Left renal pelvis (tissue), 4 donors: ENCODE data around the gene SDHB. TPM values are rescaled to one million over a fixed set of nuclear protein-coding genes. Genes with fewer than 3 reads are reported as not detected.

Source experiments
- DNase-seq, 4 donors: peaks; one replicate each; pipeline ENCODE4 v3.0.0-alpha.2; 2013; ENCODE audit warnings: low read depth in 4 of 4, low spot score in 3 of 4
- polyA plus RNA-seq, 4 donors: library from polyadenylated mRNA; unstranded; fragments of 120-200 nt; gene quantifications; one replicate each; pipeline ENCODE4 v1.2.1, GENCODE V29; 2013; ENCODE audit not compliant: insufficient read length in 4 of 4

Gene SDHB
- polyA plus RNA-seq, 4 donors = 87.5 to 163 (median 146) TPM

DNA sequence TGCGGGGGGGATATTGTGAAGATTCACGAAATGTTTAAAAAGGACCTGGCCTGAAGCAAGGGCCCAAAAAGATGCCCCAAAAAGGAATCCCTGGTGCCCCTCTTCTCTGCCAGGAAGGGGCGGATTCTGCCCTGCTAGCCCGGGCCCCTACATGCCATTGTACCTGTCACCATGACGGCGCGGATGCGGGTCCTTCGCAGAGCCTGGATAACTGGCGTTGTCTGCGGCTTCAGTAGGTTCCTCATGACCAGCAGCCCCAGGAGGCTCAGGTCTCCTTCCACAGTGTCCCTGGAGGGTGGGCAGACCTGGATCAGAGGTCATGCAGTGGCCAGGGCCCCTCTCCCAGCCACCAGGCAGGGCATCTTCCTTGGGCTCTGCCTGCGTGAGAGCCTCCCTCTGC is 62.3 kb downstream of the SDHB start:
- no peak for DNase-seq

DNA sequence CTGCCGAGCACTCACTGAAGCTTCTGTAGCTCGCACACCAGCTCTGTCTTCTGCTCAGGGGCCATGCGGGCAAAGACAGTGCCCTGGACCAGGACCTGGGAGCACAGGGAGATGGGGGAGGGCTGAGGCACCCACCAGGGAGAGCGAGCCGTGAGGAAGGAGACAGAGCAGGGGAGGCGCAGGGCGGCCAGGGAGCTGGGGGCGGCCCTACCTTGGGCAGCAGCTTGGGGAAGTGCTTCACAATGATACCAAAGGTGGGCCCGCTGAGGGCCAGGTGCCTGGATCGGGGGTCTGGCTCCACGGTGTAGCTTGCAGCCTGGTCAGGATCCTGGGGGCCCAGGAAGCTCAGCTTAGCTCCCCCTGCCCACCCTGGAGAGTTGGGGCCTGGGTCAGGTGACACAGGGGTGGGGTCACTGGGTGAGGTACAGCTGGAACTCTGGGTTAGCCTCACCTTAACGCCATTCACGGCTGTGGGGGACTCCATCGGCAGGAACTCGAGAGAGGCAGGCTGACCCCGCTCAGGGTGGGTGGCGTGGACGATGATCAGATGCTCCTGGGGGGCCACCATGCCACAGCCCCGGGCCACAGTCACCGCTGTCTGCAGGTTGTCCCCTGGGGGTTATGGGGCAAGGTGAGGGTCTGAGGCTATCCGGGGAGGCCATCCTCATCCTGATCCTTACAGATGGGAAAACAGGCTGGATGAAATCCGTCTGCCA is 64.0 kb downstream of the SDHB start:
- DNase-seq = no peak

DNA sequence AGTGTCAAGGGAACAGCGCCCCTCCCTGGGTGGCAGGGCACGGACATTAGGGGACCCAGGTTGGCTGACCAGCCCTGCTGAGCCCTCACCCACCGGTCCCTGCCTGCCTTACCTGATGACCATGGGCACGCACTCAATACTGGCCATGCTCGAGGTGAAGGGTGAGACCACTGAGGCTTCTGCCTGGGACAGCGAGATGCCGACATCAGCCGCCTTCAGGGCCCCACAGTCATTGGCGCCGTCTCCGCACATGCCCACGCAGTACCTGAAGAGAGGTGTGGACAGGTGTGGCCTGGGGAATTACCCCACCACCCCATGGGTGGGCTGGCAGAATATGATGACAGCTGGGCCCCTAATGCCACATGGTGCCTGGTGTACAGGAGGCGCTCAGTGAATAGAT is 65.6 kb downstream of the SDHB start:
- DNase-seq = no peak

DNA sequence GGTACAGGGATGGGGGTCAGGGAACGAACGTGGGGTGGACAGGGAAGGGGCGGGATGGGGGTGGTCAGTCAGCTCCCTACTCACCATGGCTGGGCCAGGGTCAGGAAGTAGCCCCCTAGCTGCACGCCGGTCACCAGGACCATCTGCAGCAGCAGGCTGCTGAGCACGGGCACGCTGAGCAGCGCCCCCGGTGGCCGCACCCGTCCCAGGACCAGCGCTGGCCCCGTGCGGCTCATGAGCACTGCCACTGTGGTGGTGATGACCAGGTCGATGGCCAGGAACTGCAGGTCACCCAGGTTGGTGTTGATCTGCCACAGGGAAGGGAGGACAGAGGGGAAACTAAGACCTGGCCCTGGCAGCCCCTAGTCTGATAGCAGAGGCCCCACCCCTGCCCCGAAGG is 66.9 kb downstream of the SDHB start:
- DNase-seq = no peak

DNA sequence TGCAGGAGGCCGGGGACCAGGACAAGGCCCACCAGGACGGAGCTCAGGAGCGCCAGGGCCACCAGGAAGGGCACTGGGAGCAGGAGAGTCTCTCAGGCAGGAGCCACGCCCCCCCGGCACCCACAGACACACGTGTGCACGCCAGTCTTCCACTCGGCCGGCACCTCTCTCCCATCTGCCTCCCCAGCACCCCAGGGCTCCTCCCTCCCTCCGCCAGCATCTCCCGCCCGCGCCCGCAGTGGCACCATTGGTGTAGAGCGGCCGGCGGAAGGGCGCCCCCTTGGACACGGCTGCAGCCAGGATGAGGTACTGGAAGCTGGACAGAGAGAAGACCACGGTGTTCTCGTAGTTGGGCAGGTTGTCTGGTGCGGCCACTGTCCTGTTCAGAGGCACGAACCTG is 67.3 kb downstream of the SDHB start:
- no peak for DNase-seq

DNA sequence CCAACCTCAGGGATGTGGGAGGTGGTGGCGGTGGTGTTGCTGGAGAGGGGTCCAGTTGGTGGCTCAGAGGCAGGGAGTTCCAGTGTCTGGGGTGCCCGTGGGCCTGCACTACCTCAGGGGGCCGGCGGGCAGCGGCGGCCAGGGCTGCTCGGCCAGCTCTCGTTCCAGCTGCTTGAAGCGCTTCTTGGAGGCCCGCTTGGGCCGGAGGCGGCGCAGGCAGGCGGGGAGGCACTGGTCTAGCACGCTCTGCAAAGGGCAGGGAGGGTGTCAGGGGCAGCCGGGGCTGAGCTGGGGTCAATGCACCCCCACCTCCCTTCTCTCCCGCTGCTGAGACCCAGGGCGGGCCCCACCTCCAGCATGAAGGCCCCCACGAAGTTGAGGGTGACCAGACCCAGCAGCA is 67.7 kb downstream of the SDHB start:
- no peak for DNase-seq

DNA sequence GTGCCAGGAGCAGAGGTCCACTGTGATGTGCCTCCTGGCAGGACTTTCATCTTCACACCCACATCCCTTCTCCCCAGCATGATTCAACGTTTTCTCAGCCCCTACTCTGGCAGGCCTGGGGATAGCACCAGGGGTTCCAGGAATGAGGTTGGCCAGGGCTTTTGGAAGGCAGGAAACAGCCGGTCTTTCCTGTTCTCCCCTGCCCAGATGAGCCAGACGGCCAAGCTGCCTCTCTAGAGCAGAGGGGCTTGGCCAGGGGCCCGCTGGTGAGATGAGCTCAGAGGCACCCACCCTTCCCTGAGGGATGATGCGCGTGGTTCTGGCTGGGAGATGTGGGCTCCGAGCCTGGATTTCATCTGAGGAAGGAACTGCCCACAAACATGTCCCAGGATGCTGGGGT is 69.1 kb downstream of the SDHB start:
- DNase-seq = no peak

DNA sequence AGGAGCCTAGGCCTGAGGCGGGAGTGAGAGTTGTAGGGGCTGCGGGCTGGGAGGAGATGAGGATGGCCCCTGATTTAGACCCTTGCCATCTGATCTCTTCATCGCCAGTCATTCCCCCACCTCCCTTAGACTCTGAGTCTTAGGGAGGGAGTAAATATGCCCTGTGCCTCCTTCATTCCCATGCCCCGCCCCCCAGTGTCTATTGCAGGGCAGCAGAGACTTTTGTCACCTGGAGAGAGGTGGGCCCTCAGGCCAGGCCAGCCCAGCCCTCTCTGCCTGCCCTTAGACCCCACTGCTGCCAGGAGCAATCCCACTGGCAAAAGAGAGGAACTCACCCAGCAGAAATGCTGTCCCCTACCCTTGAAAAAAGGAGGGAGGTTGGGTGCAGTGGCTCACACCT is 70.2 kb downstream of the SDHB start:
- DNase-seq = no peak

DNA sequence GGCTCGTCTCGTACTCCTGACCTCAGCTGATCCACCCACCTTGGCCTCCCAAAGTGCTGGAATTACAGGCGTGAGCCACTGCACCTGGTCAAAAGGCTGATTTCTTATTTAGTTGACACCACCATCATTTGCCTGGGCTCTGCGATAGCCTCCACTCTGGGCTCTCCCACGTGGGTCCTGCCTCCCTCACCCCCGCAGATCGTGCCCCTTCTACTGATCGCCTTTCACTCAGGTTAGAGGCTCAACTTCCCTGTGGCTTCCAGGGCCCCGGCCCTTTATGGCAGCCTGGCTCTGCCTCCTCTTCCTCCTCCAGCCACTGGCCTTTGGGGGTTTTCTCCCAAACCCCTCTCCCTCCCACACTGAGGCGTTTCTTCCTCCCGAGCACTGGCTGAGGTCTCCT is 70.9 kb downstream of the SDHB start:
- DNase-seq = no peak

DNA sequence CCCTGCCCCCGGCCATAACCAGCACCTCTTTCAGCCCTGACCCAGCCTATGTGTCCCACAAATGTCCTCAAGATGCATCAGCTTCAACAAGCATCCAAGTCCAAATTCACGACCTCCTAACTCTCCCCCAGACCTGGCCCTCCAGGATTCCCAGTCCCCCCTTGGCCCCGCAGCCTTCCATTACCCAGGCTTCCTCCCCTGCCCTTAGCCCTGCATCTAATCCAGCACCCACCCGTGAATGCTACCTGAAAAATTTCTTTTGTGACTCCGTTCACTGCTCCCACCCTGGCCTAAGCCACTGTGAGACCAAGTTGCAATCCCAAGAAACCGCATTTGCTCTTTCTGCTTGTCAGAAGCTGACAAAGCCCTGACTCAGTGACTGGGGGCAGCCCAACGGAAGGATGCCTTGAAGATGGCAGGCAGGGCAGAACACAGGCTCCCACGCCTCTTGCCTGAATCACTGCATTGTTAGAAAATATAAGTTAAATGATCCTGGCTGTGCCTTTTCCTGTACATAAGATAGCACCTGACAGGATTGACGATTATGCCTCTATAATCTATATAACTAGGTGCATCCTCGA is 72.5 kb downstream of the SDHB start:
- no peak for DNase-seq

DNA sequence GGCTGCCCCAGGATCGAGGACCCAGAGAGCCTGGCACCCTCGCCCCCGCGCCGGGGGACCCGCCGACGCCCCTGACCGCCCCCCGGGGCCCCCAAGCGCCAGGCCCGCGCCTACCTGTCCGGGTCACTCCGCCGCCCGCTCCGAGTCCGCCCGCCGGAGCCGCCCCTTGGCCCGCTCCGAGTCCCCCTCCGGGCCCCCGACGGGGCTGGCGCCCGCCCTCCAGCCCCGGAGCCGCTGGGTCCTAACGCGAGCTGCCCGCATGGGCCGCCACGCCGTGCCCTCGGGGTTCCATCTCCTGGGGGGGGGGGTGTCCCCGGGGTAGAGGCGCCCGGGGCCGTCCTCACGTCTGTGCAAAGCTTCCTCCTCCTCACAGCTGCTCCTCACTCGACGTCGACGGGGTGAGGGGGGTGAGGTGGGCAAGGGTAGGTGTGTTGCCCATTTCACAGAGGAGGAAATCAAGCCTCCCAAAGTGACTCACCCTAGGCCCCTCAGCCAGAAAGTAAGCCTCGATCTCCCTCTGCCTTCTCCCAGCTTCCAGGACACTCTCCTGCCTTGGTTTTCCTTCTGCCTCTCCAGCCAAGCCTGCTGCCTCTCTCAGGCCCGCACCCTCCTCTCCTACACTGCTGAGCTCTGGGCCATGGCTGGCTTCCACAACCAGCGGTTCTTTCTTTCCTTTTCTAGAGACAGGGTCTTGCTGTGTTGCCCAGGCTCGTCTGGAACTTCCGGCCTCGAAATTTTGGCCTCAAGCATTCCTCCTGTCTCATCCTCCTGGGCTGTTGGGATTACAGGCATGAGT is 73.2 kb downstream of the SDHB start, which contains the start of gene MFAP2:
TSS of gene MFAP2 (minus strand) at position 148 of the 796 bp plus-strand sequence. CDS start 2,347 bp downstream, outside the sequence.
- DNase-seq = no peak

DNA sequence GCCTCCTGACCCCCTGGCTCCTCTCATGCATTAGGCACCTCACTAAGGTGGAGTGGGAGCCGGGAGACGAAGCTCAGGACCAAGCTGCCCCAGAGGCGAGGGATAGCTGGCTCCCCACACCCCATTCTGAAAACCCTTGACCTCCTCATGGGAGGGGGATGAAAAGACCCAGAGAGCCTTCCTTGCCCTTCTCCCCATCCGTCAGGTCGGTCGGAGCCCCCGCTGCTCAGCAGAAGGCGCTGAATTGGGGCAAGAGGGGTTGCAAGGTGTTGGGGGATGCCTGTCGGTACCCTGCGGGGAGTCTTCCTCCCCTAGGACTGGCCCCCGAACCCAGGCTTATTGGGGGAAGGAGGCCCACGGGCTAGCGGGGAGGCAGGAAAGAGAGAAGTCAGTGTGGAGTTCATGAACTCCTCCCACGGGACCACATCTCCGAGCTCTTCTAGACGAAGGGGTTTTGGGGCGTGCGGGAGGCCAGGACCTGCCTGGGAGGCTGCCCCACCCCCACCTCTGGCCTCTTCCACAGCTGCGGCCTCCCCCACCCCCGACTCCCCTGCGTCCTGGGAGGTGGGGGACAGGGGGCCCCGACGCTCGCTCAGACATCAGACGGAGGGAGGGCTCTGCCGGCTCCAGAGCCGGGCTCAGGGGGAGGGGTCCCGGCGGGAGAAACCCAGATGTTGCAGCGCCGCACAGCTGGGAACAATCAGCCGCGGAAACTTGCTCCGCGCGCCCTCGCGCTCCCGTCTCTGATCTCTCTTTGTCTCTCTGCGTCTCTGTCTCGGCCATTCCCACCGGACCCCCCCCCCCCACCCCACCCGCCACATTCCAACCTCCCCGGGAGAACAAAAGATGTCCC is 74.1 kb downstream of the SDHB start:
- no peak for DNase-seq

DNA sequence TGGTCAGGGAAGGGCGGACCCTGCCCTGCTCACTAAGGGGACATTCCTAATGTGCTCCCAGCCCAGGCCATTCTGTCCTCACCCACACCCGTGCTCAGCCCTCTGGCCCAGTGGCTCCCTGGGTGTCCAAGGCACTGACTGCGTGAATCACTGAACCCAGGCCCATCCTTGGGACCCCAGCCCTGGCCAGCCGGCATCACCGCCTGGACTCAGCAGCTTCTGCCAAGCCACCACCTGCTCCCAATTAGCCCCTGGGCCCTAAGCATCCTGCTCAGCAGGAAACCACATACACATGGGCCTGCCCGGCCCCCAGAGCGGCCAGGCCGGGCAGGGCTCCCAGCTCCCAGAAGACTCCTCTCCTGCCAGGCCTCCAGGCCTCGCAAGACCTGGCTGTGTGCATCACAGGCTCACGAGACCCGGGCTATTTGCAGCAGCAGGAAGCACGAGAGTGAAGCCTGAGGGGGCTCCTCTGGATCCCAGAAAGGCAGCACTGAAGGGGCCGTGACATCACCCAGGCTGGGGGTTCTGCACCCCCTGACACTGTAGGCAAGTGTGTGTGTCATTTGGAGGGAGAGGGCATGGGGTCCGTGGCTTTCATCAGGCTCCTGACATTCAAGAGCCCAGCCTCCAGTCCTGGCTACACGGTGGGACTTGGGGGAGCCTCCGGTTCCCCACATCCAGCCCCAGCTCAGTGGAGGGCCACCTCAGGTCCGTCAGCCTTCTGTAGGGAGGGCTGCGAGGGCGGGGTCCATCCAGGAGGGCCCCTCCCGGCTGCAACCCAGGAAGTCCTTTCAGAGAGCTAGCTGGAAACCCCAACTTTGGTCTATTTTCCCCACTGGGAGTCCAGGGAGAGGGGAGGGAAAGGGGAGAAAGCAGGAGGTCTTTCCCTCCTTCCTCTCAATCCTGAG is 75.0 kb downstream of the SDHB start:
- no peak for DNase-seq

DNA sequence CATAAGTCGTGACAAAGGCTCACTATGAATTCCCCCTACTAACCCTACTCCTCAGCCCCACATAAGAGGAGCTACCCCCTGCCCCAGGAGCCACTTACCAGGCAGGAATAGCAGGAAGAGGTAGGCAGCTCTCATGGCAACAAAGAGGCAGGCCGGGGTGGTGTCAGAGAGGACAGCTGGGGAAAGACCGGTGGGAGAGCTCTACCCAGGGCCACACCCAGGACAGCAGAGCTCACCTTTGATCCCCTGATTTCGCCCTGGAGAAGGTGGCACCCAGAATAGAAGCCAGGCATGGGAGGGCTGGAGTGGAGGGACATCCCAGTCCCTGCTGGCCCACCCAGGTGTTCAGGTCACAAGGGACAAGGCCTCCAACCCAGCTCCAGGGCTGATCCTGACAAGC is 75.7 kb downstream of the SDHB start:
- no peak for DNase-seq

DNA sequence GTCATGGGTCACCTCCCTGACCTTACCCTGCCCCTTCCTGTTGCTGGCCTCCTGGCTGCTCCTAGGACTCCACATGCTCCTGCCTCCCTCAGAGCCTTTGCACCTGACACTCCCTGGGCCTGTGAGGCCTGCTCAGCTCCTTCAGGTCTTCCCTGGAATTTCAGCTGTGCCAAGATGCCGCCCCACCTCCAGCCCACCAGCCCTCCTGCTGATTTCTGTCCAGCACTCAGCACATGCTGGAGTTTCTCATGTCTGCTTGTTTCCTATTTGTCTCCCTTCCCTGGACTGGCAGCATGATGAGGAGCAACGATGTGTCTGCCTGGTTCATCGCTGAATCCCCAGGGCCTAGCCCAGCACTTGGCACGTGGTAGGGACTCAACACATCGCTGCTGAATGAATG is 76.5 kb downstream of the SDHB start:
- DNase-seq = no peak

DNA sequence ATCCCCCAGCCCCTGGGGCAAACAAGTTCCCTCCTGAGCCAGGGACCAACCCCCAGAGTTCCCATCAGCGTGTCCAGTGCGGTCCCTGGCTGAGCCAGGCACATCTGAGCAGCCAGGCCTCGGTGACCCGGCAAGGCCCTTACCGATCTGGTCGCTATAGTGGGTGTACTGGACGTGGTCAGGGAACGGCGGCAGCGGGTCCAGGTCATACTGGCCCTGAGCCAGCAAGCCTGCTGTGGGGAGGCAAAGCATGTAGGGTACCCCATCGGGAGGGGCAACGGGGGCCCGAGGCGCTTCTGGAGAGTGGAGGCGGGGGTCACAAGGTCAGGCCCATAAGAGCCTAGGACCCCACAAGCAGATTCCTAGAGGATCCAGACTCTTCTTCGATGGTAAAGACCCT is 76.9 kb downstream of the SDHB start:
- no peak for DNase-seq

DNA sequence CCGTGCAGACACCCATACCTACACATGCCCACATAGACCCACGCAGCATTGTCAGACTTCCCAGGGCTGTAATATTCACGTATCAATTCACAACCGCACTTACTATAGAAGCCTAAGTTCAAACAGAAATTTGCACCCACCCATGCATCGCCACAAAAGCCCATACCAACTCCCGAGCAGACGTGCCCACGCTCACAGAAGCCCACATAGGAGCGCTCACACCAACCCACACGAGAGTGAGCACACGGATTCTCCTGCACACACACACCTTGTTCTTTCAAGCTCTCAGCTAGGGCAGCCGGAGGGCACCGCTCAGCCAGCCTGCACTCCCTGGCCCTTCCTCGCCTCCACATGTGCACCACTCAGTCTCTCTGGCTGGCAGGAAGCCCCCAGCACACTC is 78.0 kb downstream of the SDHB start:
- no peak for DNase-seq

DNA sequence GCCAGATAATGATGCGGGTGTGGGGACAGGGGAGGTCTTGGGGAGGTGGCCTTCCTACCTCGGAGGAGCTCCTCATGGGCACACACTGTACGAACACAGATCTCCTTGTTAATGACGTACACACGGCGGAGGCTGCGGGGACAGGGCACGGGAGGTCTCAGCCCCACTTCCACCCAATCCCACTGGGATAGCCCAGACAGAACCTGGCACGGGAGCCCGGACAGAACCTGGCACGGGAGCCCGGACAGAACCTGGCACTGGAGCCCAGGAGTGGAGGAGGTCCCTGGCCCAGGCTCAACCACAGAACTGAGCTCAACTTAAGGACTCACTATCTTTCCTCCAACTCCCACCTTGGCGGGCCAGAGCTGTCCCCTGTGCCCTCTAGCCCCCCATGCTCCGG is 78.6 kb downstream of the SDHB start:
- no peak for DNase-seq

DNA sequence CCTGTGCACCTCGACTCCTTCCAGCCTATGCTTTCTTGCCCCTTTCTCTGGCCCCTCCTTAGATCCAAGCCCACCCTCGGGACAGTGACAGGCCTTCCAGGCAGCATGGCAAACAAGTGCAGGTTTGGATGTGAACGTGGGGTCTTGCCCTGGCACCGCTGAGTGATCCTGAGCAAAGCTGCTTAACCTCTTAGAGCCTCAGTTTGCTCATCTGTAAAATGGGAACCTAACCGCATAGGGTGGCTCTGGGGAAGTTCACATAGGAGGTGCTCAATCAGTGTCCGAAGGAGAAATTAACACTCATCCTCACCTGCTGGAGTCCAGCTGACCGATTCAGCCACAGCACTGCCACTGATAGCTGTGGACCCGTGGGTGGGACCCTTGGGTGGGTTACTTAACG is 80.6 kb downstream of the SDHB start:
- no peak for DNase-seq
